Measurements from ENCODE around the gene NBEA.
"Not testable (repeated sequence)": the region's sequence is repeated elsewhere in the genome, so short reads cannot be mapped to it uniquely, and the experiment has no call there.

NBEA gene

GRCh38 chr13:34959489-34959888 is 17.4 kb downstream of the NBEA start:
- DNase-seq (ENCODE audit: low read depth) = no peak

GRCh38 chr13:34964558-34964957 is 22.5 kb downstream of the NBEA start:
- no peak for DNase-seq (ENCODE audit: low read depth)

GRCh38 chr13:34967851-34968562 is 25.9 kb downstream of the NBEA start:
- peak; percentile 47 for DNase-seq (ENCODE audit: low read depth)

GRCh38 chr13:34969539-34969938 is 27.5 kb downstream of the NBEA start:
- DNase-seq (ENCODE audit: low read depth) = not testable (repeated sequence)

- DNase-seq (ENCODE audit: low read depth) = no peak
Observed at GRCh38 chr13:34970961-34971360, 28.9 kb downstream of the NBEA start.

GRCh38 chr13:34971473-34971872 is 29.4 kb downstream of the NBEA start:
- no peak for DNase-seq (ENCODE audit: low read depth)

- not testable (repeated sequence) for DNase-seq (ENCODE audit: low read depth)
Observed at GRCh38 chr13:34985199-34985598, 43.1 kb downstream of the NBEA start.

- no peak for DNase-seq (ENCODE audit: low read depth)
Observed at GRCh38 chr13:34988330-34988791, 46.3 kb downstream of the NBEA start.

GRCh38 chr13:34990399-34991214 is 48.5 kb downstream of the NBEA start:
- no peak for DNase-seq (ENCODE audit: low read depth)

GRCh38 chr13:34993470-34993869 is 51.4 kb downstream of the NBEA start:
- peak; percentile 49 for DNase-seq (ENCODE audit: low read depth)

- not testable (repeated sequence) for DNase-seq (ENCODE audit: low read depth)
Observed at GRCh38 chr13:35003734-35004133, 61.7 kb downstream of the NBEA start.

- DNase-seq (ENCODE audit: low read depth) = no peak
Observed at GRCh38 chr13:35005051-35005450, 63.0 kb downstream of the NBEA start.

GRCh38 chr13:35014606-35015213 is 72.6 kb downstream of the NBEA start:
- DNase-seq (ENCODE audit: low read depth) = no peak

GRCh38 chr13:35016362-35017112 is 74.5 kb downstream of the NBEA start:
- no peak for DNase-seq (ENCODE audit: low read depth)

GRCh38 chr13:35025314-35025713 is 83.2 kb downstream of the NBEA start:
- DNase-seq (ENCODE audit: low read depth) = no peak

- DNase-seq (ENCODE audit: low read depth) = no peak
Observed at GRCh38 chr13:35028338-35028867, 86.3 kb downstream of the NBEA start.

- DNase-seq (ENCODE audit: low read depth) = no peak
Observed at GRCh38 chr13:35039012-35039411, 96.9 kb downstream of the NBEA start.

- DNase-seq (ENCODE audit: low read depth) = no peak
Observed at GRCh38 chr13:35046587-35046986, 104.5 kb downstream of the NBEA start.

GRCh38 chr13:35055705-35056104 is 113.6 kb downstream of the NBEA start:
- no peak for DNase-seq (ENCODE audit: low read depth)

GRCh38 chr13:35057858-35058257 is 115.8 kb downstream of the NBEA start:
- no peak for DNase-seq (ENCODE audit: low read depth)

GRCh38 chr13:35058585-35058984 is 116.5 kb downstream of the NBEA start:
- not testable (repeated sequence) for DNase-seq (ENCODE audit: low read depth)

GRCh38 chr13:35086667-35087066 is 144.6 kb downstream of the NBEA start:
- DNase-seq (ENCODE audit: low read depth) = no peak
